SK-N-MC (cell line): Measurements from ENCODE around the gene AKR1B1.

Experiments
- EZH2 ChIP-seq: fragments of 200-600 bp; sonication (generic); IDR thresholded peaks from one replicate; pipeline ENCODE4 v1.6.1; 2017; ENCODE audit warnings: antibody characterized with exemption
- POLR2AphosphoS5 ChIP-seq: IDR thresholded peaks from 2 replicates; pipeline ENCODE4 v1.6.1; 2012; ENCODE audit warnings: mild to moderate bottlenecking, low read depth, low read length, borderline replicate concordance

DNA sequence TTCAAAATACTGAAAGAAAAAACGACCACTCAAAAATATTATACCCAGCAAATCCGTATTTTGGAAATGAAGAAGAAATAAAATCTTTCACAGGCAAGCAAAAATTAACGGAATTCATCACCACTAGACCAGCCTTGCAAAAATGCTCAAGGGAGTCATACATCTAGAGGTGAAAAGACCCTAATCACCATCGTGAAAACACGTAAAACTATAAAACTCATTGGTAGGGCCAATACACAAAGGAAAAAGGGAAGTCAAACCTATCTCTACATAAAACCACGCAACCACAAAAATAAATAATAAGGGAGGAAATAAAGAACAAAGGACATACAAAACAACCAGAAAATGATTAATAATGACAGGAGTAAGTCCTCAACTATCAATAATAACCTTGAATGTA, 6.6 kb upstream of the AKR1B1 start:
- TF ChIP-seq POLR2AphosphoS5 (no peak), EZH2 (no peak)
